Peyer's patch (tissue), 4 donors: Measurements from ENCODE around the gene LAGE3. TPM values are rescaled to one million over a fixed set of nuclear protein-coding genes. Genes with fewer than 3 reads are reported as not detected.

ENCODE experiments used
- DNase-seq, 3 donors: peaks; one replicate each; pipeline ENCODE4 v3.0.0-alpha.2; 2017 to 2019
- H3K27ac ChIP-seq, 4 donors: fragments of 200-600 bp; sonication (generic); one replicate each; pipeline ENCODE4 v1.5.1; 2016 to 2019
- H3K27me3 ChIP-seq, 2 donors: fragments of 200-600 bp; sonication (generic); one replicate each; pipeline ENCODE4 v1.5.1; 2019
- H3K36me3 ChIP-seq, 3 donors: fragments of 200-600 bp; sonication (generic); one replicate each; pipeline ENCODE4 v1.5.1; 2016 to 2019
- H3K4me1 ChIP-seq, 4 donors: fragments of 200-600 bp; sonication (generic); one replicate each; pipeline ENCODE4 v1.5.1; 2016 to 2019
- H3K4me3 ChIP-seq, 4 donors: fragments of 200-600 bp; sonication (generic); 1 replicate in 3 of 4; 2 replicates in 1 of 4; pipeline ENCODE4 v1.5.1; 2016 to 2019; ENCODE audit warnings: mild to moderate bottlenecking in 1 of 4
- H3K9me3 ChIP-seq, 4 donors: fragments of 200-600 bp; sonication (generic); one replicate each; pipeline ENCODE4 v1.5.1; 2016 to 2019; ENCODE audit warnings: mild to moderate bottlenecking in 1 of 4
- CTCF ChIP-seq, 6 experiments: fragments of 450-650 bp in 4 of 6; fragments of 200-600 bp in 2 of 6; sonication (generic) in 1 of 6; IDR thresholded peaks; one replicate each; pipeline ENCODE4 v1.5.1; 2017 to 2019; ENCODE audit warnings: antibody characterized with exemption in 6 of 6, mild to moderate bottlenecking in 3 of 6, moderate library complexity in 1 of 6
- POLR2A ChIP-seq, 2 donors: fragments of 450-650 bp; IDR thresholded peaks; one replicate each; pipeline ENCODE4 v1.5.1; 2017; ENCODE audit warnings: antibody characterized with exemption in 2 of 2, mild to moderate bottlenecking in 2 of 2, moderate library complexity in 2 of 2
- total RNA-seq, 4 donors: library from RNA; depleted of rRNA; stranded (reverse); fragments of >200 nt; gene quantifications; one replicate each; pipeline ENCODE4 v1.1.0, GENCODE V29; 2016

The LAGE3 gene
- total RNA-seq, 4 donors from 2014 or later = 8.5 to 15.7 (median 10.8) TPM

- Histone ChIP-seq H3K4me3 (no peak overlapping the region), H3K36me3 (peaks cover 0 to 20% (median 0%) of the 10 kb centered on the region in 3 donors), H3K4me1 (peaks cover 0 to 24% (median 3%) of the 10 kb centered on the region in 4 donors), H3K9me3 (no peaks in the 10 kb centered on the region), H3K27me3 (no peaks in the 10 kb centered on the region), H3K27ac (no peak overlapping the region)
- DNase-seq = no peak
- TF ChIP-seq CTCF (IDR thresholded peaks at IDR 0.05) = no peak
Measured at GRCh38 chrX:154441984-154442707, 36.9 kb downstream of the LAGE3 start.

GRCh38 chrX:154441564-154441963 lies 37.5 kb downstream of the LAGE3 start:
- no peak for TF ChIP-seq CTCF (IDR thresholded peaks at IDR 0.05)
- no peak for TF ChIP-seq POLR2A (IDR thresholded peaks at IDR 0.05)
- H3K9me3 ChIP-seq = no peaks in the 10 kb centered on the region
- no peaks in the 10 kb centered on the region for H3K27me3 ChIP-seq
- peaks cover 0 to 20% (median 0%) of the 10 kb centered on the region in 3 donors for H3K36me3 ChIP-seq
- peaks cover 0 to 24% (median 3%) of the 10 kb centered on the region in 4 donors for H3K4me1 ChIP-seq
- DNase-seq = no peak
- no peak overlapping the region for H3K27ac ChIP-seq
- H3K4me3 ChIP-seq = no peak overlapping the region

- H3K4me3 ChIP-seq = no peak overlapping the region
- TF ChIP-seq POLR2A (IDR thresholded peaks at IDR 0.05) (no peak), CTCF (IDR thresholded peaks at IDR 0.05) (no peak)
- H3K36me3 ChIP-seq = peaks cover 0 to 20% (median 0%) of the 10 kb centered on the region in 3 donors
- no peak overlapping the region for H3K27ac ChIP-seq
- DNase-seq = no peak
- H3K4me1 ChIP-seq = peaks cover 0 to 24% (median 3%) of the 10 kb centered on the region in 4 donors
- H3K9me3 ChIP-seq = no peaks in the 10 kb centered on the region
- no peaks in the 10 kb centered on the region for H3K27me3 ChIP-seq
Measured at GRCh38 chrX:154440623-154441357, 38.3 kb downstream of the LAGE3 start.

- no peak overlapping the region for H3K27ac ChIP-seq
- H3K9me3 ChIP-seq = no peaks in the 10 kb centered on the region
- peaks cover 0 to 18% (median 3%) of the 10 kb centered on the region in 4 donors for H3K4me1 ChIP-seq
- H3K27me3 ChIP-seq = no peaks in the 10 kb centered on the region
- peaks cover 0 to 20% (median 0%) of the 10 kb centered on the region in 3 donors for H3K36me3 ChIP-seq
- TF ChIP-seq CTCF (IDR thresholded peaks at IDR 0.05) (no peak), POLR2A (IDR thresholded peaks at IDR 0.05) (no peak)
- no peak overlapping the region for H3K4me3 ChIP-seq
- no peak for DNase-seq
Measured at GRCh38 chrX:154439841-154440240, 39.2 kb downstream of the LAGE3 start.

GRCh38 chrX:154437971-154438893 lies 40.8 kb downstream of the LAGE3 start:
- no peak for TF ChIP-seq POLR2A (IDR thresholded peaks at IDR 0.05)
- no peak for TF ChIP-seq CTCF (IDR thresholded peaks at IDR 0.05)
- peaks cover 0 to 14% (median under 1%) of the 10 kb centered on the region in 4 donors for H3K4me1 ChIP-seq
- H3K27ac ChIP-seq = peak overlapping the region in 1 of 4 donors; percentile 92
- peaks cover 0 to 25% (median 0%) of the 10 kb centered on the region in 3 donors for H3K36me3 ChIP-seq
- no peaks in the 10 kb centered on the region for H3K9me3 ChIP-seq
- no peaks in the 10 kb centered on the region for H3K27me3 ChIP-seq
- DNase-seq = no peak
- H3K4me3 ChIP-seq = peak overlapping the region; percentile 68 to 81 (median 75)
